ENCODE measurements around the gene PRKCE.

DNA sequence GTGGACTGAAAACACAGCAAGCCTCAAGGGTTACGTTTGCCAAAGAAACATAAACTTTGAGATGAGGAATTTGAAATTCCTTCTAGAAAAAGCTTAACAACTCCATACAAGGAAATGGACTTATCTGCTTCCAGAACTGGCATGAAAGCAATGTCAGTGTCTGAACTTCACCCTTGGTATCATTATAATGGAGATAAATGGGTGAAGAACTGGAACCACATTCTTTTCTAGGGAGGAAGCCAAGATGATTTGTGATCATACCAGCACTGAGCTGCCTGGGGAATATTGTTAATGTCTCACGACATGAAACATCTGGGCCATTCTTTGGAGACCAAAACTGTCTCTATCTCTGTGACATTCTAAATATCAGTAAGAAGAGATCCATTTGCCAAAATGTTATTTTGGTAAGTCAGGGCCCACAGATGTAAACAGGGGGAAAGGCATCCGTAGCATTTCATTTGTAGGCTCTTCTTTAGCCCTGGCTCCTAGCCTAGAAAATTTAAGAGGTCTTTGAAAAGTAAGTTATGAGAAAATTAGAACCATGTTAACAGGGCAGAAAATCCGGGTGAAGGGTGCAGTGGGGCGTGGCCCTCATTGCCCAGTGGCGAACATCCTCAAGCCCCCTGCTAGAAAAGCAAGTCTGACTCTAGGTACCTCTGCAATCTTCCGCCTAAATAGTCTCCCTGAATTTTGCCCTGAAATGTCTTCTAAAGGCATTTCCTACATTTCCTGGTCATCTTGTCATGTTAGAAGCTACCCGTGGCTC lies 350.4 kb downstream of the PRKCE start:
- TF ChIP-seq, protein P1, sequence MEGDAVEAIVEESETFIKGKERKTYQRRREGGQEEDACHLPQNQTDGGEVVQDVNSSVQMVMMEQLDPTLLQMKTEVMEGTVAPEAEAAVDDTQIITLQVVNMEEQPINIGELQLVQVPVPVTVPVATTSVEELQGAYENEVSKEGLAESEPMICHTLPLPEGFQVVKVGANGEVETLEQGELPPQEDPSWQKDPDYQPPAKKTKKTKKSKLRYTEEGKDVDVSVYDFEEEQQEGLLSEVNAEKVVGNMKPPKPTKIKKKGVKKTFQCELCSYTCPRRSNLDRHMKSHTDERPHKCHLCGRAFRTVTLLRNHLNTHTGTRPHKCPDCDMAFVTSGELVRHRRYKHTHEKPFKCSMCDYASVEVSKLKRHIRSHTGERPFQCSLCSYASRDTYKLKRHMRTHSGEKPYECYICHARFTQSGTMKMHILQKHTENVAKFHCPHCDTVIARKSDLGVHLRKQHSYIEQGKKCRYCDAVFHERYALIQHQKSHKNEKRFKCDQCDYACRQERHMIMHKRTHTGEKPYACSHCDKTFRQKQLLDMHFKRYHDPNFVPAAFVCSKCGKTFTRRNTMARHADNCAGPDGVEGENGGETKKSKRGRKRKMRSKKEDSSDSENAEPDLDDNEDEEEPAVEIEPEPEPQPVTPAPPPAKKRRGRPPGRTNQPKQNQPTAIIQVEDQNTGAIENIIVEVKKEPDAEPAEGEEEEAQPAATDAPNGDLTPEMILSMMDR (conservative IDR thresholded peaks at IDR 0.05), result no peak
- no peak for TF ChIP-seq EZH2 (IDR thresholded peaks at IDR 0.05; ENCODE audit: low read depth)
